IMR-90 (cell line): Measurements from ENCODE around the gene STARD7. TPM values are rescaled to one million over a fixed set of nuclear protein-coding genes. Genes with fewer than 3 reads are reported as not detected.

Experiments
- ATAC-seq: fragments of 200-7000 bp; cut with Tn5 transposase; 2 replicates; pipeline ENCODE4 v1.9.1; 2020; ENCODE audit warnings: low read depth, mild to moderate bottlenecking, moderate library complexity
- BruUV-seq: library from RNA; stranded (reverse); fragments of 400-500 nt; replicated peaks from 2 replicates; lab custom pipeline; 2021; lab: Mats Ljungman, UMichigan
- CTCF ChIA-PET: fragments of 300-600 bp; formaldehyde crosslinking; extraction: SDS; loops from one replicate; lab custom pipeline; 2021; ENCODE audit warnings: antibody characterized with exemption; lab: Yijun Ruan, JAX
- POLR2A ChIA-PET: fragments of 300-600 bp; sonication (Branson Sonifier 250); formaldehyde crosslinking; loops from one replicate; lab custom pipeline; 2022; ENCODE audit warnings: antibody characterized with exemption; ENCODE audit not compliant: unreplicated experiment; lab: Charles Lee
- DNase-seq: peaks from one replicate; pipeline ENCODE4 v3.0.0; 2013
- H2AFZ ChIP-seq: replicated peaks from 2 replicates; pipeline ENCODE3; 2013; ENCODE audit warnings: low read length, mild to moderate bottlenecking; ENCODE audit not compliant: poor library complexity
- H2AK5ac ChIP-seq: 2 replicates; pipeline ENCODE4 v1.6.1; 2013; ENCODE audit warnings: low read depth, low read length, inconsistent platforms
- H2AK9ac ChIP-seq: replicated peaks from 2 replicates; pipeline ENCODE3; 2013; ENCODE audit warnings: mild to moderate bottlenecking, low read depth, low read length, moderate library complexity; ENCODE audit not compliant: poor library complexity
- H2BK120ac ChIP-seq: 2 replicates; pipeline ENCODE4 v1.6.1; 2013; ENCODE audit warnings: low read depth, low read length, inconsistent platforms
- H2BK15ac ChIP-seq: 3 replicates; pipeline ENCODE4 v1.6.1; 2013; ENCODE audit warnings: low read depth, low read length, inconsistent platforms
- H2BK20ac ChIP-seq: 2 replicates; pipeline ENCODE4 v1.6.1; 2013; ENCODE audit warnings: low read depth, mild to moderate bottlenecking, inconsistent platforms, low read length, moderate library complexity
- H2BK5ac ChIP-seq: 2 replicates; pipeline ENCODE4 v1.6.1; 2013; ENCODE audit warnings: mild to moderate bottlenecking, low read depth, low read length, inconsistent platforms; ENCODE audit not compliant: poor library complexity, severe bottlenecking
- H3K14ac ChIP-seq: replicated peaks from 2 replicates; pipeline ENCODE4 v1.6.1; 2013; ENCODE audit warnings: low read depth, low read length, inconsistent platforms
- H3K18ac ChIP-seq: 2 replicates; pipeline ENCODE4 v1.6.1; 2013; ENCODE audit warnings: low read depth, low read length, control low read depth
- H3K23ac ChIP-seq: 2 replicates; pipeline ENCODE4 v1.6.1; 2013; ENCODE audit warnings: low read depth, low read length, inconsistent platforms
- H3K27ac ChIP-seq: 2 replicates; pipeline ENCODE4 v1.5.1; 2013; ENCODE audit warnings: mild to moderate bottlenecking, control low read depth, low read length; ENCODE audit not compliant: insufficient read depth
- H3K27me3 ChIP-seq: 2 replicates; pipeline ENCODE4 v1.6.1; 2013; ENCODE audit warnings: low read length; ENCODE audit not compliant: control insufficient read depth, insufficient read depth
- H3K36me3 ChIP-seq: 2 replicates; pipeline ENCODE4 v1.6.1; 2013; ENCODE audit warnings: low read length, mixed read lengths; ENCODE audit not compliant: control insufficient read depth, insufficient read depth
- H3K4ac ChIP-seq: 2 replicates; pipeline ENCODE4 v1.6.1; 2013; ENCODE audit warnings: low read depth, low read length, inconsistent platforms
- H3K4me1 ChIP-seq: 2 replicates; pipeline ENCODE4 v1.6.1; 2013; ENCODE audit warnings: low read length, mixed read lengths; ENCODE audit not compliant: control insufficient read depth, insufficient read depth
- H3K4me2 ChIP-seq: 2 replicates; pipeline ENCODE4 v1.6.1; 2013; ENCODE audit warnings: low read depth, mild to moderate bottlenecking, control low read depth, low read length, moderate library complexity
- H3K4me3 ChIP-seq: 2 replicates; pipeline ENCODE4 v1.5.1; 2013; ENCODE audit warnings: low read depth, mild to moderate bottlenecking, control low read depth, low read length, moderate library complexity; ENCODE audit not compliant: insufficient read depth
- H3K56ac ChIP-seq: 2 replicates; pipeline ENCODE4 v1.6.1; 2013; ENCODE audit warnings: low read length, inconsistent platforms; ENCODE audit not compliant: insufficient read depth; ENCODE audit errors: extremely low read depth
- H3K79me1 ChIP-seq, 2 experiments: 2 replicates each; pipeline ENCODE4 v1.6.1; 2013; ENCODE audit warnings: low read length in 2 of 2, inconsistent platforms in 1 of 2, low read depth in 1 of 2
- H3K9ac ChIP-seq: 2 replicates; pipeline ENCODE4 v1.6.1; 2013; ENCODE audit warnings: low read depth, low read length, control low read depth
- H3K9me1 ChIP-seq: 2 replicates; pipeline ENCODE4 v1.6.1; 2013; ENCODE audit warnings: low read length, inconsistent platforms; ENCODE audit not compliant: insufficient read depth
- H3K9me3 ChIP-seq: 2 replicates; pipeline ENCODE4 v1.6.1; 2013; ENCODE audit warnings: low read length; ENCODE audit not compliant: control insufficient read depth, insufficient read depth
- H4K20me1 ChIP-seq: 2 replicates; pipeline ENCODE4 v1.6.1; 2013; ENCODE audit warnings: low read length, inconsistent platforms; ENCODE audit not compliant: insufficient read depth
- H4K5ac ChIP-seq: 2 replicates; pipeline ENCODE4 v1.6.1; 2013; ENCODE audit warnings: mild to moderate bottlenecking, low read depth, low read length, control low read depth
- H4K8ac ChIP-seq, 2 experiments: 2 replicates each; pipeline ENCODE4 v1.6.1; 2013; ENCODE audit warnings: low read depth in 2 of 2, low read length in 2 of 2, control low read depth in 1 of 2, inconsistent platforms in 1 of 2
- H4K91ac ChIP-seq: 2 replicates; pipeline ENCODE4 v1.6.1; 2013; ENCODE audit warnings: low read depth, low read length, inconsistent platforms; ENCODE audit not compliant: insufficient read depth
- BHLHE40 ChIP-seq: fragments of 150-350 bp; IDR thresholded peaks from 2 replicates; pipeline ENCODE4 v1.6.1; 2016; ENCODE audit warnings: mild to moderate bottlenecking, low read depth, low read length
- FOS ChIP-seq: fragments of 150-350 bp; IDR thresholded peaks from 2 replicates; pipeline ENCODE4 v1.6.1; 2016; ENCODE audit warnings: low read depth, low read length
- NFE2L2 ChIP-seq: fragments of 150-350 bp; IDR thresholded peaks from 2 replicates; pipeline ENCODE4 v1.6.1; 2016; ENCODE audit warnings: low read depth, mild to moderate bottlenecking, low read length
- POLR2A ChIP-seq: IDR thresholded peaks from 2 replicates; pipeline ENCODE4 v1.6.1; 2012; ENCODE audit warnings: mild to moderate bottlenecking, low read depth, low read length
- RAD21 ChIP-seq: IDR thresholded peaks from 2 replicates; pipeline ENCODE4 v1.6.1; 2012; ENCODE audit warnings: low read length, improper control_type of control experiment
- SMC3 ChIP-seq: fragments of 150-350 bp; IDR thresholded peaks from 2 replicates; pipeline ENCODE4 v1.6.1; 2016; ENCODE audit warnings: low read depth, mild to moderate bottlenecking, antibody characterized with exemption, low read length, moderate library complexity
- WGBS, 2 experiments: methylation state at CpG; one replicate each; pipeline versions ENCODE4 v1.1.5 to v1.1.7; 2013; ENCODE audit warnings: missing lambda C conversion rate in 2 of 2; ENCODE audit not compliant: insufficient read length in 1 of 2; ENCODE audit errors: extremely low coverage in 2 of 2; 5-methylcytosine and 5-hydroxymethylcytosine counted together
- dilution Hi-C: fragments of 300-500 bp; cut with HindIII; formaldehyde crosslinking; loops from one replicate; pipeline ENCODE4 v1.14.3; 2018; ENCODE audit warnings: low sequenced_read_pairs; ENCODE audit not compliant: unreplicated experiment
- in situ Hi-C: fragments of 300-500 bp; cut with MboI; formaldehyde crosslinking; loops from 3 replicates; pipeline ENCODE4 v1.14.3; 2019; ENCODE audit warnings: low sequenced_read_pairs, inconsistent platforms, mixed read lengths
- intact Hi-C: fragments of 100-400 bp; cut with micrococcal nuclease; formaldehyde crosslinking; loops from 2 replicates; pipeline ENCODE4 v1.10.0; 2022
- polyA plus RNA-seq, 3 experiments: library from polyadenylated mRNA; depleted of rRNA; stranded (reverse); fragments of >200 nt; gene quantifications; 2 replicates each; pipeline ENCODE4 v1.2.3, GENCODE V29; 2012; ENCODE audit warnings: low replicate concordance in 1 of 3
- total RNA-seq: library from RNA; depleted of rRNA; stranded (reverse); fragments of >200 nt; gene quantifications from 2 replicates; pipeline ENCODE4 v1.2.3, GENCODE V29; 2012

Gene STARD7
- total and polyA plus RNA-seq, 2 of the 4 experiments (the other 2 are of a cell fraction), result 61.7 to 138 TPM

- no peak overlapping the region for H2AFZ ChIP-seq
- WGBS, 2 experiments, result 95% methylated on average over 4 of the region's 5 CpGs; no CpG with 5 or more reads in 1 of the 2 experiments
- H4K91ac ChIP-seq, result no peak overlapping the region
- H3K27me3 ChIP-seq, result peaks cover 12% of the 10 kb centered on the region; the same call in 1 of the 2 replicates
- H3K4me1 ChIP-seq, result no peaks in the 10 kb centered on the region
- H2BK20ac ChIP-seq, result no peak overlapping the region
- no peak overlapping the region for H3K9ac ChIP-seq
- H3K4me3 ChIP-seq, result no peak overlapping the region
- no peaks in the 10 kb centered on the region for H3K36me3 ChIP-seq
- no peak overlapping the region for H3K56ac ChIP-seq
- ChIA-PET CTCF (no interaction called here), POLR2A (no interaction called here)
- H3K18ac ChIP-seq, result no peak overlapping the region
- H3K4me2 ChIP-seq, result no peak overlapping the region
- peak overlapping the region; percentile 42 for H2AK9ac ChIP-seq
- H3K9me3 ChIP-seq, result no peaks in the 10 kb centered on the region
- no peak overlapping the region for H2AK5ac ChIP-seq
- no peak overlapping the region for H3K14ac ChIP-seq
- no peak overlapping the region for H2BK5ac ChIP-seq
- ATAC-seq (no peak), DNase-seq (no peak)
- no peak overlapping the region for H4K5ac ChIP-seq
- no peak overlapping the region for H2BK120ac ChIP-seq
- H3K79me1 ChIP-seq, result no peaks in the 10 kb centered on the region
- no peak overlapping the region for H3K27ac ChIP-seq
- H4K20me1 ChIP-seq, result no peaks in the 10 kb centered on the region
- in situ Hi-C loops, result no loop called here
- dilution Hi-C loops, result no loop called here
- H3K4ac ChIP-seq, result no peak overlapping the region
- TF ChIP-seq RAD21, result no peak
- no peak for TF ChIP-seq SMC3
- TF ChIP-seq NFE2L2, result no peak
- no peak for TF ChIP-seq BHLHE40
- TF ChIP-seq FOS, result no peak
- no peak for TF ChIP-seq POLR2A
- intact Hi-C loops, result no loop called here
- H3K9me1 ChIP-seq, result no peaks in the 10 kb centered on the region
- BruUV-seq, result no TSS peak
- no peak overlapping the region for H2BK15ac ChIP-seq
- H4K8ac ChIP-seq, result no peak overlapping the region
- no peak overlapping the region for H3K23ac ChIP-seq
These were observed 51.5 kb downstream of the STARD7 start for GRCh38 chr2:96156926-96157648.
